GM12891 (cell line): ENCODE measurements around the gene HDAC4.
"Not testable (repeated sequence)": the region's sequence is repeated elsewhere in the genome, so short reads cannot be mapped to it uniquely, and the experiment has no call there.

ENCODE experiments used
- DNase-seq: peaks from one replicate; pipeline ENCODE4 v3.0.0; 2011; ENCODE audit warnings: low spot score; ENCODE audit not compliant: insufficient read length
- FAIRE-seq: peaks from 2 replicates; lab custom pipeline; 2011; peaks lifted over from hg19 to GRCh38; lab: Jason Lieb, UNC
- PAX5 ChIP-seq: IDR thresholded peaks from 2 replicates; pipeline ENCODE4 v1.6.1; 2011; ENCODE audit warnings: low read length, moderate library complexity, mild to moderate bottlenecking; ENCODE audit not compliant: insufficient read depth, severe bottlenecking
- POLR2A ChIP-seq: IDR thresholded peaks from 2 replicates; pipeline ENCODE4 v1.6.1; 2011; ENCODE audit warnings: low read depth, low read length, control low read depth
- POLR2AphosphoS5 ChIP-seq: IDR thresholded peaks from 2 replicates; pipeline ENCODE4 v1.6.1; 2011; ENCODE audit warnings: low read depth, low read length, control low read depth
- POU2F2 ChIP-seq: IDR thresholded peaks from 2 replicates; pipeline ENCODE4 v1.6.1; 2011; ENCODE audit warnings: low read depth, mild to moderate bottlenecking, control low read depth, low read length, moderate library complexity
- SPI1 ChIP-seq: IDR thresholded peaks from 2 replicates; pipeline ENCODE4 v1.6.1; 2011; ENCODE audit warnings: low read depth, low read length, control low read depth
- TAF1 ChIP-seq: IDR thresholded peaks from 2 replicates; pipeline ENCODE4 v1.6.1; 2011; ENCODE audit warnings: low read depth, low read length, control low read depth

HDAC4 gene

DNA sequence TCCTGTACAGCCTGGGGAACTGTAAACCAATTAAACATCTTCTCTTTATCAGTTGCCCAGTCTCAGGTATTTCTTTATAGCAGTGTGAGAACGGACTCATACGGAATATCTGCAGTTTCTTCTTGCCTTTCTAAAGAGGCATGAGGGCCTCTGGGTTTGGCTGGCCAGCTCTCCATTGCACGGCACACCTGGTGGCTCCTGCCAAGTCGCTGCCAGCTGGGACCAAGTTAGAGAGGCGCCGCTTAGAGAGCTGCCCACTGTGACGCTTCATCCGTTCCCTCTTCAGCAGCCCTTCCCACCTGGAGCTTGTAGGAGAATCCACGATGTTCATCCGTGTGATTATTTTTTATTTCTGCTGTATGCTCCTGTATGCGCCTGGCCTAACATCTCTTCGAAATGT, 357.5 kb downstream of the HDAC4 start:
- FAIRE-seq, result no peak
- TF ChIP-seq POLR2AphosphoS5 (no peak), SPI1 (no peak), PAX5 (no peak), POLR2A (no peak)
- DNase-seq, result no peak

DNA sequence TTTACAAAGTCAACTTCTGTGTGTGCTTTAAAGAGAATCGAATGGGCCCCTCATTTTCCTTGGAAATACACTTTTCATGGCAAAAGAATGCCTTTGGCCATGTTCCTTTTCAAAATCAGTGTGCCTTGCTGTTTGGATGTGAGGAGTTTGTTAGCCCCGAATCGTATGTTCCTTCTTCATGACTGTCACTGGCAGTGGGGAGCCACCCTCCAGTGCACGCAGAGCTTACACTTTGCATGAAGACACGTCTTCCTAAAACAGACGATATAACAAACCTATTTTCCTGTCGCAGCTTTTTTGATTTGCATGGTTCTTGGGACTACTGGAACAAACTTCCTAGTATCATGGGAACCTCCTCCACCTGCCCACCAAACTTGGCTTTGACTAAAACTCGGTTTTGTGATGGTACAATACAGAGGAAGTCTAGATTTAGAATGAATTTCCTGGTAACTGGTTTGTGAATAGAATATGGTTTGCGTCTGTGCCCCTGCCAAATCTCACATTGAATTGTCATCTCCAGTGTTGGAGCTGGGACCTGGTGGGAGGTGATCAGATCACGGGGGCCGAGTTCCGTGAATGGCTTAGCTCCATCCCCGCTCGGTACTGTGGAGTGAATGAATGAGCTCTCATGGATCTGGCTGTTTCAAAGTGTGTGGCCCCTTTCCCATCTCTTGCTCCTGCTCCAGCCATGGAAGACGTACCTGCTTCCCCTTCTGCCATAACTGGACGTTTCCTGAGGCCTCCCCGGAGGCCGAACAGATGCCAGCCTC, 358.1 kb downstream of the HDAC4 start:
- TF ChIP-seq PAX5, result no peak
- TF ChIP-seq SPI1, result no peak
- no peak for DNase-seq
- FAIRE-seq, result no peak

DNA sequence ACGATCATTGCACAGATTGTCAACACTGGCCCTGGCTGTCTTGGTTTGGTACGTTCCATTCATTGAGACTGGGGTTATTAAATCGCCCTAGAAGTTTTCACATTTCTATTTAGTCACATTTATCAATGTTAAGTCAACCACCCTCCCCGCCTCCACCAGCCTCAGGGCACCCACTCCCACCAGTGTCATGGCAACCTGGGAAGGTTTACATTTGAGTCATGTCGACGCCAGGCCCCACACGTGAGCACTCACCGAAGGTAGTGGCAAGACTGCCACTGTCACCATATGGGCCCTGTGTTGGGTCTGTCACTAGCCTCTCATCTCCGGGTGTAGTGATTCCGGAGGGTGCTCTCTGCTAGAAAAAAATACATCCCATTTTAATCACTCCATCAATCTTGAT, 358.8 kb downstream of the HDAC4 start:
- TF ChIP-seq POLR2AphosphoS5 (no peak), POLR2A (no peak), POU2F2 (no peak), TAF1 (no peak), SPI1 (no peak), PAX5 (no peak)
- FAIRE-seq, result no peak
- no peak for DNase-seq

DNA sequence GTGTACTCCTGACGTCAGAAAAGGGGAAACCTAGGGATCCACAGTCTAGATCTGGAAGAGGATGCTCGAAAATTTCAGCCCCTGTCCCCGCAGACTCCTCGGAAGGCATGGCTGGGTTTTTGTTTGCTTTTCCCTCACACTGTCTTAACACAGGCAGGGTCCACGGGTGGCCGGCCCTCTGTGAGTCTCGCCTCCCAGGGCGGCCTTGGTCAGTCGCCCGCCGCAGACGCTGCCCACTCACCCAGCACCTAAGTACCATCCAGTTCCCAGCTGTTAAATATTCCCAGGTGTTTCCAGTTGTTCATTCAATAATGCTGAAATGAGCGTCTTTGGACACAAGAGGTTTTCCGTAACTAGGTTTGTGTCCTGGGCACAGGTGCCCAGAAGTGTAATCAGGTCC, 359.8 kb downstream of the HDAC4 start:
- FAIRE-seq (no peak), DNase-seq (no peak)
- TF ChIP-seq PAX5 (no peak), SPI1 (no peak), TAF1 (no peak), POLR2A (no peak), POU2F2 (no peak), POLR2AphosphoS5 (no peak)

DNA sequence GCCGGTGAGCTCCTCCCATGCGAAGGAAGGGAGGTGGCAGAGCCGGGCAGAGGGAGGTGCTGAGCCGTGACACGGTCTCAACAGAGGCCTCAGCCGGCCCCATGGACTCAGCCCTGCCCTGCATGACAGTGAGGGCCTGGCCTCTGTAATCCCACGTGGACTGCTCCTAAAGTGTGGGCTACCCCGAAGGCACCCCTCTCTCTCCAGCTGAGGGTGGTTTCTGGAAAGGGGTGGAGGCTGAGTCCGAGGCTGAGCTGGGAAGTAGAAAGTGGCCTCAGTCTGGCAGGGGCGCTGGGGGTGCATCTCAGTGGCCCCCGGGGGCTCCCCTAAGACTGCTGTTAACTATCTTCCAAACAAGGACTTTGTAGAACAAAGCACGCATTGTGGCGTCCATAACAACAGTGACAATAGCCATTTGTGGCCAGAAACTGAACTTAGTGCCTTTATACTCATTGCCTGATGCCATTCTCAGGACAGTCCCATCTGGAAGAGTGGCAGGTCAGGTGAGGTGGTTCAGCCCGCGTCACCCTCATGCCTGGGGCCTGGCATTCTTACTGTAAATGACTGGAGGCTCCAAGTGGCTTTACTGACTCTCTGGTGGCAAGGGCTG, 360.6 kb downstream of the HDAC4 start:
- FAIRE-seq (no peak), DNase-seq (no peak)
- TF ChIP-seq TAF1 (no peak), PAX5 (no peak), SPI1 (no peak), POLR2A (no peak), POLR2AphosphoS5 (no peak), POU2F2 (no peak)

DNA sequence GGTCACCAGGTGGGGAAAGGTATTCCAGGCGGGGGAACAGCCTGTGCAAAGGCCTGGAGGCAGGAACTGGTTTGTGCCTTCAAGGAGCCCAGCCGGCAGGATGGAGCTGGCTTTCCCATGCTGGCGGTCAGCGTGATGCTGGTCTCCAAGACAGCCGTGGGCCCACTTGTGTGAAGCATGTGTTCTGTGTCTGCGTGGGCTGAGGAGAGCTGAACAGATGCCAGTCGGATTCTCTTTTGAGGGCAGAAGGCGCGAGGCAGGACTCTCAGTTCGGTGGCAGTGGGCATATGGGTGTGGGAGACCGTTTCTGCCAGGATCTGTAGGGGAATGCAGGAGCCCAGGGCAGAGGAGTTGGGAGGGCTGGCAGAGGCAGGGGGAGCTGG, 361.4 kb downstream of the HDAC4 start:
- DNase-seq (no peak), FAIRE-seq (no peak)
- no peak for TF ChIP-seq PAX5
- no peak for TF ChIP-seq POLR2AphosphoS5
- TF ChIP-seq TAF1, result no peak
- no peak for TF ChIP-seq POLR2A

DNA sequence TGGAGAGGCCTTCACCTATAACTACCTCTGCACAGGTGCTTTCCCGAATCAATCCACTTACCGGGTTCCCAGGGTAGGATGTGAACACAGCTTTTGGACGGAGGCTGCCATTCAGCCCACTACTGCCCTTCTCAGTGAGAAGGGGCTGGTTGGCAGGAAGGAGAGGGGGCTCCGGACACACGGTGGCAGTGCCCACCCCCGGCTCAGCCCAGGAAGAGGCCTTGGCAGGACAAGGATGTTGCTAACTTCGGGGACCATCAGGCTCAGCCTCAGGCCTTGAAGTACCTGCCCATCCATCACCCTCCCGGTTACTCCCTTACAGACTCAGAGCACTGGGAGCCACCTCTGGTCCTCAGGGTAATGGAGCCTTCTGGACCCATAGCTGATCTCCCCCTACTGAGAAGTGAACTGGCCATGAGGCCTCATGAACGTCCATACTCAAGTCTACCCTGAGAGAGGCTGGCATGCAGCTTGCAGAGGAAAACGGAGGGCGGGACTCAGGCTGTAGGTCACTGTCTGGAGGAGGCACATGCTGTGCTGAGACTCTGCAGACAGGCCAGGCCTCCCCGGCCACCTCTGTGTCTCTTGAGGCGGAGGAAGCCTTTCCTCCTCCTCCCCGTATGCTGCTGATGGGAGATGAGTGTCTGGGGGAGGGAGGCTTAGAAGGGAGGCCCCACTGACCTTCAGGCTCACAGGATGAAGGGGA, 361.9 kb downstream of the HDAC4 start:
- DNase-seq (no peak), FAIRE-seq (no peak)
- TF ChIP-seq POLR2AphosphoS5 (no peak), TAF1 (no peak), PAX5 (no peak), POLR2A (no peak), POU2F2 (no peak), SPI1 (no peak)

DNA sequence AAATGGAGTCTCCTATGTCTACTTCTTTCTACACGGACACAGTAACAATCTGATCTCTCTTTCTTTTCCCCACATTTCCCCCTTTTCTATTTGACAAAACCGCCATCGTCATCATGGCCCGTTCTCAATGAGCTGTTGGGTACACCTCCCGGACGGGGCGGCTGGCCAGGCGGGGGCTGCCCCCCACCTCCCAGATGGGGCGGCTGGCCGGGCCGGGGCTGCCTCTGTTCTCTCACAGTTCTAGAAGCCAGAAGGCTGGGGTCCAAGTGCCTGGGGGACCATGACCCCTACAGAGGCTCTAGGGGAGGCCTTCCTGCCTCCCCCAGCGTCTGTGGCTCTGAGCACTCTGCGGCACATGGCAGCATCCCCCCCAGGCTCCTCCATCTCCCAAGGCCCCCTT, 362.5 kb downstream of the HDAC4 start:
- FAIRE-seq, DNase-seq: not testable (repeated sequence)

DNA sequence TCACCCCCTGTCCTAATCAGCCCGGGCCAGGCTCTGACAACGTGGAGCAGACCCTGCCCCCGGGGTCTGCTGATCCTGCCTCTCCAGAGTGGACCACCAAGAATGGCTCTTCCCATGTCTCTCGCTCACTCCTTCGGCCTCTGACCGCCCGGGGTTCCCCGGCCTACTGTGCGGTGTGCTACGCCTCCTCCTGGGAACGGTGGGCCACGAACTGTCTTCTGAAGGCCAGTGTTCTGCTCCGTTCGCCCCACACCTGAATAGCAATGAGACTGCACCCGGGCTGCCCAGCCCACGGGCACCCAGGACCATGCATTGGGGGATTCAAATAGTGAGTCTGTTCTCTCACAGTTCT, 363.3 kb downstream of the HDAC4 start:
- FAIRE-seq (no peak), DNase-seq (no peak)
- TF ChIP-seq PAX5 (no peak), POU2F2 (no peak), SPI1 (no peak), POLR2A (no peak), TAF1 (no peak), POLR2AphosphoS5 (no peak)

DNA sequence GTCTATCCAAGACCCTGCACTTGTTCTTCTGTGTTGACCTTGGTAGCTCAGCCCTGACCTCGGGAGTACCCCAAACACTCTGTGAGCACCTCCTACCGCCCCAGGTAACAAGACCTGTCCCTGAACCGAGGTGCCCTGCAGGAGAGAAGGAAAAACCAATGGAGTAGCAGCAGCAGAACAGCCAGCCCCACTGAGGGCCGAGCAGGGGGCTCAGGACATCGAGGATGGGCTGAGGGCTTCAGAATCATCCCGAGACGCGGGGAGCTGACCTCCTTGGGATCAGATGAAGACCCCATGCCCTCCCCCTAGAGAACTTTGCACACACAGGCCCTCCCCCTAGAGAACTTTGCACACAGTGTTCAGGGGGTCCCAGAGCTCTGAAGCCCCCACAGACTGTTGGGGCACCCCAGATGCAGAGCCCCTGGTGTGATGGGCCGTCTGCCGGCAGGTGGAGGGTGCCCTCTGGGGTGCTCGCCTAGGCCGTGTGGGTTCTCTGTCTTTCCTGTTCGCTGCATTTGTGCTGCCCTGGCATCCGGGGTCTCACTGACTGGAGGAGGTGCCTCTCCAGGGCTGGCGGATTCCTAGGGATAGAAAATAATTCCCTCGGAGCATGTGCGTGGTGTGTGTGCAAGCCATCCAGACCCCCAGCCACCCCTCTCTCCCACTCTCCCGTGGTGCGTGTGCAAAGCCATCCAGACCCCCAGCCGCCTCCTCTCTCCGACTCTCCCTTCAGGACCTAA, 363.8 kb downstream of the HDAC4 start:
- no peak for FAIRE-seq
- no peak for DNase-seq
- TF ChIP-seq POU2F2, result no peak
- TF ChIP-seq POLR2A, result no peak
- no peak for TF ChIP-seq POLR2AphosphoS5
- no peak for TF ChIP-seq TAF1
- TF ChIP-seq SPI1, result no peak
- TF ChIP-seq PAX5, result no peak
